Measurements from ENCODE around the gene TMEM198. TPM values are rescaled to one million over a fixed set of nuclear protein-coding genes. Genes with fewer than 3 reads are reported as not detected.
A peak's percentile ranks its signal among the peaks of the same experiment; 100 is the strongest.

Gene TMEM198
- total RNA-seq = 1 to 10 TPM in 1 of 2 experiments, under 1 TPM in 1; 0.86 to 1.1 TPM

GRCh38 chr2:219543596-219544358, at the start of gene TMEM198, which contains the start of gene CHPF:
Gene TMEM198, plus strand, starts transcription at chr2:219544028. Its CDS starts 700 bp downstream, at chr2:219544728.
Gene CHPF, minus strand, starts transcription at chr2:219543809. Its CDS starts 271 bp downstream, at chr2:219543538.
- intact Hi-C loops (cut with micrococcal nuclease) = loop anchor here (1.0 to 5.0 kb wide), 9 partner anchors 9 to 383 kb away; partner anchors contain the start of genes CNPPD1, DNAJB2, GLB1L and GMPPA
- Mint-ChIP-seq H3K4me1 (ENCODE audit: low read depth) (peaks cover 20% of the 10 kb centered on the region), H3K27ac (no peak within 1 kb of the TSS), H3K4me3 (peak within 1 kb of the TSS; percentile 79), H3K36me3 (ENCODE audit: low read depth) (peaks cover 5% of the 10 kb centered on the region), H3K9me3 (no peaks in the 10 kb centered on the region), H3K27me3 (ENCODE audit: low read depth) (peaks cover 8% of the 10 kb centered on the region)
- DNase-seq = peak; percentile 97
- CTCF ChIA-PET = interaction anchor here (1.0 to 6.0 kb wide), 7 partner anchors 10 to 103 kb away, joined by 3 to 56 read pairs (median 19); partner anchors contain the start of gene STK11IP

- Mint-ChIP-seq H3K4me1 (ENCODE audit: low read depth) (peaks cover 25% of the 10 kb centered on the region), H3K9me3 (no peaks in the 10 kb centered on the region), H3K27ac (no peak overlapping the region), H3K27me3 (ENCODE audit: low read depth) (peaks cover 53% of the 10 kb centered on the region), H3K4me3 (no peak overlapping the region), H3K36me3 (ENCODE audit: low read depth) (peaks cover 1% of the 10 kb centered on the region)
- CTCF ChIA-PET = interaction anchor here (0.7 to 11.7 kb wide), 30 partner anchors 9 to 194 kb away, joined by 3 to 211 read pairs (median 4); partner anchors contain the start of genes CHPF, STK11IP and TMEM198
- DNase-seq = no peak
- intact Hi-C loops (cut with micrococcal nuclease) = no loop called here
These were observed 48.8 kb upstream of the TMEM198 start for GRCh38 chr2:219494952-219495530.

GRCh38 chr2:219495531-219496122, 48.2 kb upstream of the TMEM198 start:
- DNase-seq = peak; percentile 68
- intact Hi-C loops (cut with micrococcal nuclease) = no loop called here
- Mint-ChIP-seq H3K9me3 (no peaks in the 10 kb centered on the region), H3K36me3 (ENCODE audit: low read depth) (peaks cover 1% of the 10 kb centered on the region), H3K4me1 (ENCODE audit: low read depth) (peaks cover 28% of the 10 kb centered on the region), H3K27ac (no peak overlapping the region), H3K4me3 (no peak overlapping the region), H3K27me3 (ENCODE audit: low read depth) (peaks cover 53% of the 10 kb centered on the region)
- CTCF ChIA-PET = interaction anchor here (0.7 to 11.7 kb wide), 27 partner anchors 9 to 194 kb away, joined by 3 to 211 read pairs (median 4); partner anchors contain the start of genes CHPF, STK11IP and TMEM198

GRCh38 chr2:219496247-219496824, 47.5 kb upstream of the TMEM198 start:
- intact Hi-C loops (cut with micrococcal nuclease) = no loop called here
- CTCF ChIA-PET = interaction anchor here (0.7 to 11.7 kb wide), 25 partner anchors 10 to 193 kb away, joined by 3 to 211 read pairs (median 4); partner anchors contain the start of genes CHPF, STK11IP and TMEM198
- no peak for DNase-seq
- peaks cover 28% of the 10 kb centered on the region for H3K4me1 Mint-ChIP-seq (ENCODE audit: low read depth)
- peaks cover 1% of the 10 kb centered on the region for H3K36me3 Mint-ChIP-seq (ENCODE audit: low read depth)
- H3K27ac Mint-ChIP-seq = no peak overlapping the region
- H3K4me3 Mint-ChIP-seq = peak overlapping the region; percentile 14
- peaks cover 53% of the 10 kb centered on the region for H3K27me3 Mint-ChIP-seq (ENCODE audit: low read depth)
- H3K9me3 Mint-ChIP-seq = no peaks in the 10 kb centered on the region

- DNase-seq = no peak
- peaks cover 28% of the 10 kb centered on the region for H3K4me1 Mint-ChIP-seq (ENCODE audit: low read depth)
- CTCF ChIA-PET = interaction anchor here (0.6 to 11.7 kb wide), 13 partner anchors 11 to 421 kb away, joined by 3 to 211 read pairs (median 7); partner anchors contain the start of genes CHPF and TMEM198
- peaks cover 50% of the 10 kb centered on the region for H3K27me3 Mint-ChIP-seq (ENCODE audit: low read depth)
- intact Hi-C loops (cut with micrococcal nuclease) = no loop called here
- H3K27ac Mint-ChIP-seq = no peak overlapping the region
- H3K4me3 Mint-ChIP-seq = peak overlapping the region; percentile 91
- H3K9me3 Mint-ChIP-seq = no peaks in the 10 kb centered on the region
- peaks cover 1% of the 10 kb centered on the region for H3K36me3 Mint-ChIP-seq (ENCODE audit: low read depth)
These were observed 46.9 kb upstream of the TMEM198 start for GRCh38 chr2:219496825-219497494.

- Mint-ChIP-seq H3K36me3 (ENCODE audit: low read depth) (peaks cover 1% of the 10 kb centered on the region), H3K27ac (no peak overlapping the region), H3K27me3 (ENCODE audit: low read depth) (peaks cover 47% of the 10 kb centered on the region), H3K4me1 (ENCODE audit: low read depth) (peaks cover 28% of the 10 kb centered on the region), H3K9me3 (no peaks in the 10 kb centered on the region), H3K4me3 (peak overlapping the region; percentile 91)
- intact Hi-C loops (cut with micrococcal nuclease) = loop anchor here (1.0 to 2.0 kb wide), 13 partner anchors 12 to 268 kb away; partner anchors contain the start of genes ANKZF1, ATG9A, CHPF and DNAJB2
- CTCF ChIA-PET = interaction anchor here (0.8 to 11.7 kb wide), 9 partner anchors 9 to 95 kb away, joined by 3 to 211 read pairs (median 9); partner anchors contain the start of genes CHPF and TMEM198
- no peak for DNase-seq
These were observed 46.1 kb upstream of the TMEM198 start for GRCh38 chr2:219497495-219498279.

GRCh38 chr2:219498280-219499057, 45.4 kb upstream of the TMEM198 start, which contains the start of gene GMPPA:
Gene GMPPA, plus strand, starts transcription at chr2:219498891. Its CDS starts 1,085 bp downstream, at chr2:219499976.
- H3K4me3 Mint-ChIP-seq = peak within 1 kb of the TSS; percentile 91
- H3K27ac Mint-ChIP-seq = peak within 1 kb of the TSS; percentile 39
- no peaks in the 10 kb centered on the region for H3K9me3 Mint-ChIP-seq
- DNase-seq = peak; percentile 98
- H3K36me3 Mint-ChIP-seq (ENCODE audit: low read depth) = peaks cover 1% of the 10 kb centered on the region
- peaks cover 43% of the 10 kb centered on the region for H3K27me3 Mint-ChIP-seq (ENCODE audit: low read depth)
- H3K4me1 Mint-ChIP-seq (ENCODE audit: low read depth) = peaks cover 28% of the 10 kb centered on the region
- intact Hi-C loops (cut with micrococcal nuclease) = loop anchor here (1.0 to 2.0 kb wide), 13 partner anchors 11 to 269 kb away; partner anchors contain the start of genes ANKZF1, ATG9A, CHPF and DNAJB2
- CTCF ChIA-PET = interaction anchor here (0.8 to 11.7 kb wide), 9 partner anchors 8 to 96 kb away, joined by 3 to 211 read pairs (median 5); no protein-coding TSS in a partner anchor

- H3K4me3 Mint-ChIP-seq = peak overlapping the region; percentile 91
- H3K9me3 Mint-ChIP-seq = no peaks in the 10 kb centered on the region
- H3K27me3 Mint-ChIP-seq (ENCODE audit: low read depth) = peaks cover 40% of the 10 kb centered on the region
- peaks cover 28% of the 10 kb centered on the region for H3K4me1 Mint-ChIP-seq (ENCODE audit: low read depth)
- H3K36me3 Mint-ChIP-seq (ENCODE audit: low read depth) = peaks cover 2% of the 10 kb centered on the region
- DNase-seq = no peak
- H3K27ac Mint-ChIP-seq = peak overlapping the region; percentile 39
- CTCF ChIA-PET = interaction anchor here (1.0 to 11.7 kb wide), 9 partner anchors 7 to 95 kb away, joined by 3 to 211 read pairs (median 5); no protein-coding TSS in a partner anchor
- intact Hi-C loops (cut with micrococcal nuclease) = loop anchor here (2.0 kb wide), 1 partner anchor 58 kb away; no protein-coding TSS in a partner anchor
These were observed 44.8 kb upstream of the TMEM198 start for GRCh38 chr2:219499058-219499307.

- Mint-ChIP-seq H3K4me1 (ENCODE audit: low read depth) (peaks cover 28% of the 10 kb centered on the region), H3K4me3 (peak overlapping the region; percentile 91), H3K27ac (no peak overlapping the region), H3K36me3 (ENCODE audit: low read depth) (peaks cover 8% of the 10 kb centered on the region), H3K27me3 (ENCODE audit: low read depth) (peaks cover 36% of the 10 kb centered on the region), H3K9me3 (no peaks in the 10 kb centered on the region)
- intact Hi-C loops (cut with micrococcal nuclease) = loop anchor here (2.0 kb wide), 1 partner anchor 59 kb away; no protein-coding TSS in a partner anchor
- DNase-seq = no peak
- CTCF ChIA-PET = interaction anchor here (0.9 to 11.7 kb wide), 10 partner anchors 8 to 95 kb away, joined by 3 to 211 read pairs (median 4); no protein-coding TSS in a partner anchor
These were observed 44.3 kb upstream of the TMEM198 start for GRCh38 chr2:219499555-219499954.

GRCh38 chr2:219500135-219500534, 43.7 kb upstream of the TMEM198 start:
- Mint-ChIP-seq H3K27ac (no peak overlapping the region), H3K27me3 (ENCODE audit: low read depth) (peaks cover 31% of the 10 kb centered on the region), H3K4me3 (peak overlapping the region; percentile 91), H3K4me1 (ENCODE audit: low read depth) (peaks cover 28% of the 10 kb centered on the region), H3K9me3 (no peaks in the 10 kb centered on the region), H3K36me3 (ENCODE audit: low read depth) (peaks cover 12% of the 10 kb centered on the region)
- intact Hi-C loops (cut with micrococcal nuclease) = no loop called here
- no peak for DNase-seq
- CTCF ChIA-PET = interaction anchor here (0.7 to 11.7 kb wide), 12 partner anchors 8 to 495 kb away, joined by 3 to 211 read pairs (median 4); no protein-coding TSS in a partner anchor

Measured in activated naive CD4-positive, alpha-beta T cell treated with anti-CD3 and anti-CD28 coated beads for 36 hours (primary cell).